Measurements from ENCODE around the gene HTRA2.
A peak's percentile ranks its signal among the peaks of the same experiment; 100 is the strongest.

The HTRA2 gene

DNA sequence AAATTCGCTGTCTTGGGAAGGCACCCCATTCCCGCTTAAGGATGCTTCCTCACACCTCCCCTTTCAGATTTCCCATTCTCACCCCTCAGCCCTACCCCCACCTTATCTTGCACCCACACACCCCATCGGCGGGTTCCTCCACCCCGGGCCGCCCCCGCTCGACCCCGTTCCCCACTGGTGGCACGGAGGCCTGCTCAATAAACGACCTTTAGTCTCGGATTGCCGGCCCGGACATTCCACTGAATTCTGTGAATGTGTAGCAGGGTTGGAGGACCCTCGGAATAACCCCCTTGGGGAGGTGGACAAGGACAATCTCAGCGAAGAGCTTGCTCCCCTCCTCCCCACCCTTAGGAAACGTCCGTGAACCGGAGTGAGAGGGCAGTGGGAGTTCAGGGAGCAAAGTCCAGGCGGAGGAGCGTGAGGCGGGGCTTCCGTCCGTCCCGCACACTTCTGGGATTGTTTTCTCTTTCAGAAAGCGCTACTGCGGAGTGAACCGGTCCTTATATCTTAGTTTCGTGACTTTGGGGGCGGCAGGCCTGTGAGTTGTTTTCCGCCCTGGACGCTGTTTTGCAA is 27.5 kb upstream of the HTRA2 start:
- peak overlapping the region; percentile 79 for H3K9ac ChIP-seq (ENCODE audit: insufficient read length, low read depth)
- peaks cover 31% of the 10 kb centered on the region for H3K4me1 ChIP-seq (ENCODE audit: insufficient read depth, insufficient read length)
- TF ChIP-seq YY1 (IDR thresholded peaks at IDR 0.05; ENCODE audit: insufficient read depth, insufficient read length): no peak
- TF ChIP-seq SUZ12 (IDR thresholded peaks at IDR 0.05; ENCODE audit: extremely low read depth, insufficient read depth, insufficient read length): no peak
- no peak for TF ChIP-seq ZNF274 (IDR thresholded peaks at IDR 0.05; ENCODE audit: low read depth, low read length)
- peaks cover 71% of the 10 kb centered on the region for H3K27me3 ChIP-seq (ENCODE audit: insufficient read depth, insufficient read length)
- H3K36me3 ChIP-seq (ENCODE audit: insufficient read depth, insufficient read length, low read length): peaks cover 18% of the 10 kb centered on the region
- no peaks in the 10 kb centered on the region for H3K9me3 ChIP-seq (ENCODE audit: insufficient read depth, low read length)
- peak overlapping the region; percentile 57 for H3K4me3 ChIP-seq (ENCODE audit: insufficient read length, low read depth)
- DNase-seq (ENCODE audit: low read depth, low spot score): no peak

DNA sequence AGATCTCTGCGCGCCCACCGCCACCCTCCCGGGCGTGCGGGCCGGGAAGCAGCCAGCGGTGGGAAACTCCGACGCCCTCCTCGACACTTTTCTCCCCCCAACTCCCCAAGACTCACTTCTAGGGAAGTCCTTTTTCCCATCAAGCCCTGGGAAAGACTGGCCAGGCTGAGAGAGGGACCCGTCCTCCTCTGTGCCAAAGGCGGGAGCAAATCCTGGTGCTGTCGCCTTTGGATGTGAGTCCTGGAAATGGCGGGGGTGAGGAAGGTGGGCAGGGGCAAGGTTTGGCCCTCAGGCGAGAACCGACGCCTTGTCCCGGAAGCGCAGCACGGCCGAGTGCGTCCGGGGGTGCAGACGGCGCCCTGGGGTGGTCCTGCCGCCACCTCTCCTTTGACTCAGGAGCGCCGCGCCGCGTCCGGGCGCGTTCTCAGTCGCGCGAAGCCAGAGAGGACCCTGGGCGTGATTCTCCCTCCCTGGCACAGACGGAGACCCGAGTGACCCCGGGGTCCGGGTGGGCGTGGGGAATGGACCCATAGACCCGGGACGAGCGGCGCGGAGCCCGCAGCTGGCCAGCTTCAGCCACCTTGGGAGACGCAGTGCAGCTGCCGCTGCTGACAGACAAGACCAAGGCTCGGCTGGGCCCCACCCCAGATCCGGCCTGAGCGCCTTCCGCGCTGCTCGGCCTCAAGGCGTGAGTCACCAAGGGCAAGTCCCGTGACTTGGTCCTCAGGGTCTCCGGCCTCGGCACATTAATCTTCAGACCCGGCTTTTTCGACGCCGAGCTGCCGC is 26.8 kb upstream of the HTRA2 start:
- TF ChIP-seq YY1 (IDR thresholded peaks at IDR 0.05; ENCODE audit: insufficient read depth, insufficient read length) (no peak), ZNF274 (IDR thresholded peaks at IDR 0.05; ENCODE audit: low read depth, low read length) (no peak)
- Histone ChIP-seq H3K4me3 (ENCODE audit: insufficient read length, low read depth) (peak overlapping the region; percentile 57), H3K4me1 (ENCODE audit: insufficient read depth, insufficient read length) (peaks cover 28% of the 10 kb centered on the region), H3K36me3 (ENCODE audit: insufficient read depth, insufficient read length, low read length) (peaks cover 18% of the 10 kb centered on the region), H3K9me3 (ENCODE audit: insufficient read depth, low read length) (no peaks in the 10 kb centered on the region), H3K9ac (ENCODE audit: insufficient read length, low read depth) (peak overlapping the region; percentile 79), H3K27me3 (ENCODE audit: insufficient read depth, insufficient read length) (peaks cover 65% of the 10 kb centered on the region)
- no peak for DNase-seq (ENCODE audit: low read depth, low spot score)

DNA sequence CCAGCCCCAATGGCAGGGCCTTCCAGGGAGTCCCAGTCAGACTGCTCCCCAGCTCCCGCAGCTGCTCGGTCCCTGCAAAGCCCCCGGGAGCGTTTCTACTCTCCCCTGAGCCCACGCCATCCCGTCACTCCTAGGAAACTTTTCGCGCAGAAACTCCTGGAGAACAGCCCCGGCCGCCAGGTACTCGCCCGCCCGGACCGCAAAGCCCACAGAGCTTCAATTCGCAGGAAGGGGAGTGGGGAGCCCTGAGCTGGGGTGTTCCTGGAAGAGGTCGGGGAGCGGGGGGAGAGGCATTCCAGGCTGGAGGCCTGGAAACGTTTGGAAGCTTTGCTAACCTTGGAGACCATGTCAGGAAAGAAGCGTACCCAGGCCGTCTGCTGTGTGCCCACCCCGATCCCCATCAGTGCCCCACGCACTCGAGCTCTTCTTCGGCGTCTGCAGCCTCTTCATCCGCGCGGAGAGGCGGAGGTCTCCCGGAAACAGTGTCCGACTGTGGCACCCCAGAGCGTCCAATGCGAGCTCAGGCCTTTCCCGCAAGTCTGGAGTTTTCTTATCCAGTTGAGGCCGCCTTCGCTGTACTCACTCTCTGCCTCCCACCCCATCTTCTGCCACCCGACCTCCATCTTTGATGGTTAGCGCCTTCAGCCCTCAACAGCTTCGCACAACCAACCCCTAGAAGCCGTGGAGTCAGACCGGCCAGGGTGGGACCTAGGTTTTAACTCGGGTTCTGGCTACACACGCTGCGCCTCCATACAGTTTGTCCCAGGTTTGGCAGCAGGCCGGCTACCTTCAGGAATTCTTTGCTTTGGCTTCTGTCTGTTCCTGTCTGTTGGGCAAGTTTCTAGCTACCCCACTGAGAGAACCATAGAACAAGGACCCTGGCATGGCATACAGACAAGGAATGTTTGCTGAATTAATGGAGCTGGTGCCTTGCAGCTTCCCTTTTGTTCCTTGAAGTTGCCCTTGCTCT is 25.9 kb upstream of the HTRA2 start:
- Histone ChIP-seq H3K4me3 (ENCODE audit: insufficient read length, low read depth) (peak overlapping the region; percentile 57), H3K36me3 (ENCODE audit: insufficient read depth, insufficient read length, low read length) (peaks cover 18% of the 10 kb centered on the region), H3K9ac (ENCODE audit: insufficient read length, low read depth) (peak overlapping the region; percentile 79), H3K9me3 (ENCODE audit: insufficient read depth, low read length) (no peaks in the 10 kb centered on the region), H3K4me1 (ENCODE audit: insufficient read depth, insufficient read length) (peaks cover 23% of the 10 kb centered on the region), H3K27me3 (ENCODE audit: insufficient read depth, insufficient read length) (peaks cover 56% of the 10 kb centered on the region)
- DNase-seq (ENCODE audit: low read depth, low spot score): no peak
- TF ChIP-seq SUZ12 (IDR thresholded peaks at IDR 0.05; ENCODE audit: extremely low read depth, insufficient read depth, insufficient read length) (no peak), ZNF274 (IDR thresholded peaks at IDR 0.05; ENCODE audit: low read depth, low read length) (no peak), YY1 (IDR thresholded peaks at IDR 0.05; ENCODE audit: insufficient read depth, insufficient read length) (no peak)

DNA sequence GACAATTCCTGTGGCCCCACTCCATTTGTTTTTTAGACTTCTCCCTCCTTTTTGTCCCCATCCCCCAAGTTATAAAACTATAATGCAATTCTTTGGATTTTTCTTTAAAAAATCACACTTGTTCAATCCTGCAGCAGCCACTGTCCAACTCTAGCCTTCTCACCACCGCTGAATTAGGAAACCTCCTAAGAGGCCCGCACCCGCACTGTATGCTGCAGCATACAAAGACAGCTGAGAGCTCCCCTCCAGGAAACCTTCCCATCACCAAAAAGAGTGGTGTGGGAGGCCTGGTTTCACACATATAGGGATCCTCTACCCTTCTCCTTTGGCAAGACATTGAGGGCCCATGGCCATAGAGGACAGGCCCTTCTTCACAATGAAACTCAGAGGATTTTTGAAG is 25.1 kb upstream of the HTRA2 start:
- Histone ChIP-seq H3K9me3 (ENCODE audit: insufficient read depth, low read length) (no peaks in the 10 kb centered on the region), H3K36me3 (ENCODE audit: insufficient read depth, insufficient read length, low read length) (peaks cover 18% of the 10 kb centered on the region), H3K27me3 (ENCODE audit: insufficient read depth, insufficient read length) (peaks cover 48% of the 10 kb centered on the region), H3K4me1 (ENCODE audit: insufficient read depth, insufficient read length) (peaks cover 22% of the 10 kb centered on the region), H3K9ac (ENCODE audit: insufficient read length, low read depth) (no peak overlapping the region), H3K4me3 (ENCODE audit: insufficient read length, low read depth) (no peak overlapping the region)
- DNase-seq (ENCODE audit: low read depth, low spot score): no peak
- TF ChIP-seq ZNF274 (IDR thresholded peaks at IDR 0.05; ENCODE audit: low read depth, low read length) (no peak), YY1 (IDR thresholded peaks at IDR 0.05; ENCODE audit: insufficient read depth, insufficient read length) (no peak), SUZ12 (IDR thresholded peaks at IDR 0.05; ENCODE audit: extremely low read depth, insufficient read depth, insufficient read length) (no peak)

DNA sequence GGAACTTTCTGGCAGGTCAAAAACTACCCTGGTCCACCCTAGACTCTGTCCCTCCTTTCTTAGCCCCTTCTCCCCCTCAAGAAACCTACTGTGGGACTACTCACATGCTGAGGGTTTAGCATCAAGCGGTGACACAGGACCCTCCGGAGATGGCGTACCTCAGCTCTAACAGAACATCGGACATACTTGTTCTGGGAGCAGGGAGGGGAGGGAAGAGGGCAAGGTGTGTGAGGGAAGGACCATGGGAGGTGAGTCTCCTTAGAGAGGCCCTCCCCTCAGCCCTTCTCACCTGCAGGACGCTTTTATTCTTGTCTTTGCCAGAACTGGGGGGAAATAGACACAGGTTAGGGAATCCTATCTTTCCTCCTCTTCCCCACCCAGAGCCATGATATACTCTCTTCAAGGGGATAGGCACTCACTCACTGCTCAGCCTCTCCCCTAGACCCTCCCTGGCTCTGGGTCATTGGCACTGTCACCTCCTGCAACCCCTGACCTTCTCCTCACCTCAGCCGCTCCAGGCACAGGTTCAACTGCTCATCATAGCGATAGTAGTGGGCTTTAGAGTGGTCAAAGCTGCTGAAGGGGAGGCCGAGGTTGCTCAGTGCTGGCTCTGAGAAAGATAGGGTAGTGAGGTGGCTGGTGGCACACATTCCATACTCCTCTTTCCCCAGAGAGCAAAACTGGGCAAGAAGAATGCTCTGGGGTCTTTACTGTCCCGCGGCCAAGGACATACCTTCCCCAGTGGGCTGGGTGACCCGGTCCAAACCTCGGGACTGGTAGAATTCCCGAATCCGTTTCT is 24.1 kb upstream of the HTRA2 start:
- Histone ChIP-seq H3K27me3 (ENCODE audit: insufficient read depth, insufficient read length) (peaks cover 42% of the 10 kb centered on the region), H3K4me3 (ENCODE audit: insufficient read length, low read depth) (no peak overlapping the region), H3K4me1 (ENCODE audit: insufficient read depth, insufficient read length) (peaks cover 19% of the 10 kb centered on the region), H3K36me3 (ENCODE audit: insufficient read depth, insufficient read length, low read length) (peaks cover 18% of the 10 kb centered on the region), H3K9ac (ENCODE audit: insufficient read length, low read depth) (no peak overlapping the region), H3K9me3 (ENCODE audit: insufficient read depth, low read length) (no peaks in the 10 kb centered on the region)
- TF ChIP-seq ZNF274 (IDR thresholded peaks at IDR 0.05; ENCODE audit: low read depth, low read length): no peak
- TF ChIP-seq SUZ12 (IDR thresholded peaks at IDR 0.05; ENCODE audit: extremely low read depth, insufficient read depth, insufficient read length): no peak
- TF ChIP-seq YY1 (IDR thresholded peaks at IDR 0.05; ENCODE audit: insufficient read depth, insufficient read length): no peak
- no peak for DNase-seq (ENCODE audit: low read depth, low spot score)

DNA sequence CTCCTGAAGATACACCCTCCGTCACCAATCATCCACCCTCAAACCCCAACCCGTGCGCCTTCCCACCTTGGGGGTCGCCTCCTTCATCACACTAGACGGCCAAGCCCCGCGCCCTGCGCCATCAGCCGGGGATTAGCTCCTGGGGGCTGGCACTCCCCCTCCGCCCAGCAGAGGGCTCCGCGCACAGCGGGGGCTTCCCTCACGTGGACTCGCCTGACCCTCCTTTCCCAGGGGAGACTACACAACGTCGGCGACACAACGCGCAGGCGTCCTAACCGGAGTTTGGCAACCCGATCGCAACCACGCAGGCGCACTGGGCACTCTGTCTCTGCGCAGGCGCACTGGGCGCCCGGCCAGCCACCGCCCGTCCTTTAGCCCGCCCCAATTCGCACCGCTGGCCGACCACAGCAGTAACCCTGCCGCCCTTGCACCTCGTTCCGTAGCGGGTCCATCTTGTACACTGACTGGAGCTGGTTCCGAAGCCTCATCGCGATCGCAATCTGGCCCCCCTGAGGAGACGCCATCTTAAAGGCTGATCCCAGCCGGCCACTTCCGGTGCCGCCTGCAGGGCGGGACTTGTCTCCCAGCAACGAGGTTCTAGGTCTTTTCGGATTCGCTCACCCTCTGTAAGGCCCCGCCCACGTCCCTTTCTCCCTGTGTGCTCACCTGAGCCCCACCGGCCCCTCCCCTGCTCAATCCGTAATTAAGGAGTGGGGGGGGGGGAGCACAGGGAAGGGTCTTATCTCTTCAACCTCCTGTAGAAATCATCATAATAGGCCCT is 22.4 kb upstream of the HTRA2 start, which contains the start of gene PCGF1:
Gene PCGF1 (minus strand): TSS at position 551 of the 781 bp plus-strand sequence. CDS start 27 bp downstream, at position 524.
- Histone ChIP-seq H3K4me3 (ENCODE audit: insufficient read length, low read depth) (peak within 1 kb of the TSS; percentile 88), H3K27me3 (ENCODE audit: insufficient read depth, insufficient read length) (peaks cover 39% of the 10 kb centered on the region), H3K9me3 (ENCODE audit: insufficient read depth, low read length) (no peaks in the 10 kb centered on the region), H3K36me3 (ENCODE audit: insufficient read depth, insufficient read length, low read length) (peaks cover 18% of the 10 kb centered on the region), H3K4me1 (ENCODE audit: insufficient read depth, insufficient read length) (peaks cover 7% of the 10 kb centered on the region), H3K9ac (ENCODE audit: insufficient read length, low read depth) (peak within 1 kb of the TSS; percentile 99)
- TF ChIP-seq ZNF274 (IDR thresholded peaks at IDR 0.05; ENCODE audit: low read depth, low read length) (no peak), YY1 (IDR thresholded peaks at IDR 0.05; ENCODE audit: insufficient read depth, insufficient read length) (peak; percentile 65)
- peak; percentile 97 for DNase-seq (ENCODE audit: low read depth, low spot score)

All from NT2/D1 (cell line).